Stomach smooth muscle (tissue), 2 donors: ENCODE results near the gene ARRB1.

Source experiments
- H3K27ac ChIP-seq: one replicate; pipeline ENCODE4 v1.7.0; 2013; ENCODE audit warnings: mild to moderate bottlenecking, low read length, inconsistent platforms
- H3K27me3 ChIP-seq, 2 donors: one replicate each; pipeline ENCODE4 v1.7.0; 2013; ENCODE audit warnings: low read length in 2 of 2; ENCODE audit not compliant: insufficient read depth in 2 of 2, control insufficient read depth in 1 of 2
- H3K36me3 ChIP-seq, 2 donors: one replicate each; pipeline ENCODE4 v1.7.0; 2013; ENCODE audit warnings: low read length in 2 of 2; ENCODE audit not compliant: control insufficient read depth in 2 of 2, insufficient read depth in 2 of 2
- H3K4me1 ChIP-seq: one replicate; pipeline ENCODE4 v1.7.0; 2013; ENCODE audit warnings: low read length; ENCODE audit not compliant: control insufficient read depth, insufficient read depth
- H3K4me3 ChIP-seq, 2 donors: one replicate each; pipeline ENCODE4 v1.7.0; 2013; ENCODE audit warnings: low read length in 2 of 2
- H3K9ac ChIP-seq, 2 donors: one replicate each; pipeline ENCODE4 v1.7.0; 2013; ENCODE audit warnings: low read length in 2 of 2, mild to moderate bottlenecking in 1 of 2
- H3K9me3 ChIP-seq, 2 donors: one replicate each; pipeline ENCODE4 v1.7.0; 2013; ENCODE audit warnings: low read length in 2 of 2; ENCODE audit not compliant: control insufficient read depth in 2 of 2
- donor health status: healthy.
- donor health status: Pancreatic carcinoma.

The ARRB1 gene

GRCh38 chr11:75285776-75286360 is 65.6 kb downstream of the ARRB1 start:
- Histone ChIP-seq H3K27me3 (no peaks in the 10 kb centered on the region), H3K36me3 (peaks cover 47 to 60% of the 10 kb centered on the region in 2 donors), H3K9me3 (no peaks in the 10 kb centered on the region), H3K27ac (no peak overlapping the region), H3K9ac (peak overlapping the region in 1 of 2 donors; percentile 5), H3K4me1 (peaks cover 18% of the 10 kb centered on the region), H3K4me3 (no peak overlapping the region)

- Histone ChIP-seq H3K36me3 (peaks cover 48 to 61% of the 10 kb centered on the region in 2 donors), H3K9me3 (no peaks in the 10 kb centered on the region), H3K9ac (no peak overlapping the region), H3K27ac (no peak overlapping the region), H3K4me1 (peaks cover 15% of the 10 kb centered on the region), H3K27me3 (no peaks in the 10 kb centered on the region), H3K4me3 (no peak overlapping the region)
Measured at GRCh38 chr11:75283391-75283931, 68.0 kb downstream of the ARRB1 start.

- Histone ChIP-seq H3K4me1 (peaks cover 15% of the 10 kb centered on the region), H3K9ac (no peak overlapping the region), H3K4me3 (no peak overlapping the region), H3K9me3 (no peaks in the 10 kb centered on the region), H3K36me3 (peaks cover 56 to 69% of the 10 kb centered on the region in 2 donors), H3K27ac (no peak overlapping the region), H3K27me3 (no peaks in the 10 kb centered on the region)
Measured at GRCh38 chr11:75281469-75282095, 69.9 kb downstream of the ARRB1 start.

- H3K36me3 ChIP-seq, result peaks cover 58 to 70% of the 10 kb centered on the region in 2 donors
- no peaks in the 10 kb centered on the region for H3K9me3 ChIP-seq
- peak overlapping the region in 1 of 2 donors; percentile 13 for H3K9ac ChIP-seq
Measured at GRCh38 chr11:75280770-75281468, 70.5 kb downstream of the ARRB1 start.

GRCh38 chr11:75280227-75280701 is 71.2 kb downstream of the ARRB1 start:
- Histone ChIP-seq H3K36me3 (peaks cover 54 to 65% of the 10 kb centered on the region in 2 donors), H3K9me3 (no peaks in the 10 kb centered on the region), H3K4me3 (no peak overlapping the region), H3K4me1 (peaks cover 15% of the 10 kb centered on the region), H3K27me3 (no peaks in the 10 kb centered on the region), H3K27ac (no peak overlapping the region), H3K9ac (no peak overlapping the region)

More at GRCh38 chr11:75280770-75281468, 70.5 kb downstream of the ARRB1 start:
- H3K27ac ChIP-seq, result no peak overlapping the region
- H3K4me3 ChIP-seq, result no peak overlapping the region
- no peaks in the 10 kb centered on the region for H3K27me3 ChIP-seq
- peaks cover 15% of the 10 kb centered on the region for H3K4me1 ChIP-seq

GRCh38 chr11:75279273-75279672 is 72.2 kb downstream of the ARRB1 start:
- H3K4me1 ChIP-seq, result peaks cover 15% of the 10 kb centered on the region
- H3K27ac ChIP-seq, result no peak overlapping the region
- H3K27me3 ChIP-seq, result no peaks in the 10 kb centered on the region
- no peaks in the 10 kb centered on the region for H3K9me3 ChIP-seq
- peaks cover 50 to 61% of the 10 kb centered on the region in 2 donors for H3K36me3 ChIP-seq
- H3K4me3 ChIP-seq, result no peak overlapping the region
- no peak overlapping the region for H3K9ac ChIP-seq

- Histone ChIP-seq H3K27ac (no peak overlapping the region), H3K9me3 (no peaks in the 10 kb centered on the region), H3K4me1 (peaks cover 15% of the 10 kb centered on the region), H3K4me3 (no peak overlapping the region), H3K27me3 (no peaks in the 10 kb centered on the region), H3K9ac (no peak overlapping the region), H3K36me3 (peaks cover 54 to 68% of the 10 kb centered on the region in 2 donors)
Measured at GRCh38 chr11:75277991-75278790, 73.3 kb downstream of the ARRB1 start.

GRCh38 chr11:75277211-75277805 is 74.2 kb downstream of the ARRB1 start:
- H3K27me3 ChIP-seq, result no peaks in the 10 kb centered on the region
- H3K4me3 ChIP-seq, result no peak overlapping the region
- H3K4me1 ChIP-seq, result peaks cover 15% of the 10 kb centered on the region
- no peak overlapping the region for H3K9ac ChIP-seq
- H3K9me3 ChIP-seq, result no peaks in the 10 kb centered on the region
- peaks cover 54 to 69% of the 10 kb centered on the region in 2 donors for H3K36me3 ChIP-seq
- no peak overlapping the region for H3K27ac ChIP-seq

GRCh38 chr11:75276686-75277085 is 74.8 kb downstream of the ARRB1 start:
- Histone ChIP-seq H3K4me3 (no peak overlapping the region), H3K36me3 (peaks cover 58 to 67% of the 10 kb centered on the region in 2 donors), H3K4me1 (peaks cover 15% of the 10 kb centered on the region), H3K27me3 (no peaks in the 10 kb centered on the region), H3K27ac (no peak overlapping the region), H3K9ac (no peak overlapping the region), H3K9me3 (no peaks in the 10 kb centered on the region)

GRCh38 chr11:75276186-75276585 is 75.3 kb downstream of the ARRB1 start:
- no peaks in the 10 kb centered on the region for H3K9me3 ChIP-seq
- peaks cover 58 to 67% of the 10 kb centered on the region in 2 donors for H3K36me3 ChIP-seq
- H3K4me1 ChIP-seq, result peaks cover 17% of the 10 kb centered on the region
- no peak overlapping the region for H3K9ac ChIP-seq
- no peak overlapping the region for H3K27ac ChIP-seq
- H3K4me3 ChIP-seq, result no peak overlapping the region
- H3K27me3 ChIP-seq, result no peaks in the 10 kb centered on the region
